Measurements from ENCODE around the gene THRB. TPM values are rescaled to one million over a fixed set of nuclear protein-coding genes. Genes with fewer than 3 reads are reported as not detected.

Gene THRB
- total and polyA plus RNA-seq, 8 donors, result 10.1 to 18.6 (median 15.1) TPM

DNA sequence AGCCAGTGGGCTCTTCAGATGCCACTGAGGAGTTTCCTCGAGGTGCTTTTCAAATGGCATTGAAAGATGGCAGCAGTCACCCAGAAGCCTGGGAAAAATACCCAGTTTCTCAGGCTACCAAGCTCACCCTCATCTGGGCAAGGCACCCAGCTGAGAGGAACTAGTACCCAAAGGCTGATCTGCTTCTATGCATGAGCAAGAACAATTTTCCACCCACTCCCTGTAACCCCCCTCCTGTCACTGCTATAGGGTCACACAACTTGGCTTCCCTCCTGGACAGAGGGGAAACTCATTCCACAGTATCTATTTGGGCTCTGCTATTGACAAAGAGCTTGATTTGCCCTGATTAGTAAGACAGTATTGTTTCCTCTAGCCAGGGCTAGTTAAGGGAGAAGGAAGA is 31.9 kb downstream of the THRB start:
- Histone ChIP-seq H3K27ac (no peak overlapping the region), H3K4me1 (no peaks in the 10 kb centered on the region), H3K9me3 (peaks cover 0 to 10% of the 10 kb centered on the region in 2 donors), H3K36me3 (no peaks in the 10 kb centered on the region), H3K4me3 (no peak overlapping the region), H3K27me3 (no peaks in the 10 kb centered on the region)
- intact Hi-C loops (cut with DNase I), result no loop called here
- DNase-seq, result no peak
- no peak for ATAC-seq
- TF ChIP-seq, protein P1, sequence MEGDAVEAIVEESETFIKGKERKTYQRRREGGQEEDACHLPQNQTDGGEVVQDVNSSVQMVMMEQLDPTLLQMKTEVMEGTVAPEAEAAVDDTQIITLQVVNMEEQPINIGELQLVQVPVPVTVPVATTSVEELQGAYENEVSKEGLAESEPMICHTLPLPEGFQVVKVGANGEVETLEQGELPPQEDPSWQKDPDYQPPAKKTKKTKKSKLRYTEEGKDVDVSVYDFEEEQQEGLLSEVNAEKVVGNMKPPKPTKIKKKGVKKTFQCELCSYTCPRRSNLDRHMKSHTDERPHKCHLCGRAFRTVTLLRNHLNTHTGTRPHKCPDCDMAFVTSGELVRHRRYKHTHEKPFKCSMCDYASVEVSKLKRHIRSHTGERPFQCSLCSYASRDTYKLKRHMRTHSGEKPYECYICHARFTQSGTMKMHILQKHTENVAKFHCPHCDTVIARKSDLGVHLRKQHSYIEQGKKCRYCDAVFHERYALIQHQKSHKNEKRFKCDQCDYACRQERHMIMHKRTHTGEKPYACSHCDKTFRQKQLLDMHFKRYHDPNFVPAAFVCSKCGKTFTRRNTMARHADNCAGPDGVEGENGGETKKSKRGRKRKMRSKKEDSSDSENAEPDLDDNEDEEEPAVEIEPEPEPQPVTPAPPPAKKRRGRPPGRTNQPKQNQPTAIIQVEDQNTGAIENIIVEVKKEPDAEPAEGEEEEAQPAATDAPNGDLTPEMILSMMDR (IDR thresholded peaks at IDR 0.05), result no peak

DNA sequence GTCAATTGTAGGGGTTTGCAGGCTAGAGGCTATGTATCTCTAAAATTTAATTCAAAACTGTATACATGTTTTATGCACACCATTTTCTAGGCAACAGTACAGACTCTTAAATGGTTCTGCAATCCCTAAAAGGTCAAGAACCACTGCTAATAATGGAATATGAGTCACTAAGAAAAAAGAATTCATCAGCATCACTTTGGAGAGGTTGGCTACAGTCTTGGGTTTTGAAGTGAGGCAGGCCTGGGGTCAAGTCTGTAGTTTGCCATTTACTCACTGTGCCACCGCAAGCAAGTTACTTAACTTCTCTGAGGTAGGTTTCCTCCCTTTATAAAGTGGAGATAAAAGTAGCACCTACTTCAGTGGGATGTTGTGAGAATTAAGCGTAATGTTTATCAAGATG is 33.7 kb downstream of the THRB start:
- Histone ChIP-seq H3K27me3 (no peaks in the 10 kb centered on the region), H3K4me3 (no peak overlapping the region), H3K4me1 (no peaks in the 10 kb centered on the region), H3K27ac (no peak overlapping the region), H3K9me3 (peaks cover 0 to 10% of the 10 kb centered on the region in 2 donors), H3K36me3 (no peaks in the 10 kb centered on the region)
- ATAC-seq (peak; percentile 78), DNase-seq (no peak)
- intact Hi-C loops (cut with DNase I), result no loop called here
- TF ChIP-seq, protein P1 (IDR thresholded peaks at IDR 0.05), result no peak

DNA sequence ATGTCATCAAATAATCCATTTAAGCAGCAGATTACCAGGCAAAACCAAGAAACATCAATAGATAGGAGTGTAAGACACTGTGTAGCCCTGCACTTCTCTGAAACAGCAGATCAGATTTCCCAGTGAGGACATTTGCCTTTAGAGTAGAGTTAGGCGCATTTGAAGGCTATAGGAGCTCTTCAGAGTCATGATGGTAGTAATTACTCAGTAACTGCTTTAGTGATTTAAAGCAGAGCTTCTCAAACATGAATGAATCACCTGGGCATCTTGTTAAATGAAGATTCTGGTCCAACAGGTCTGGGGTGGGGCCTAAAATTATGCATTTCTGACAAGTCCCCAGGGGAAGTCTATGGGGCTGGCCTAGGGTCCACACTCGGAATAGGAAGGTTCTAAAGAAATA is 36.9 kb downstream of the THRB start:
- H3K27me3 ChIP-seq, result no peaks in the 10 kb centered on the region
- no peak overlapping the region for H3K4me3 ChIP-seq
- intact Hi-C loops (cut with DNase I), result no loop called here
- H3K9me3 ChIP-seq, result no peaks in the 10 kb centered on the region
- no peaks in the 10 kb centered on the region for H3K4me1 ChIP-seq
- H3K36me3 ChIP-seq, result no peaks in the 10 kb centered on the region
- DNase-seq (no peak), ATAC-seq (no peak)
- H3K27ac ChIP-seq, result no peak overlapping the region
- TF ChIP-seq, protein P1 (IDR thresholded peaks at IDR 0.05), result no peak

DNA sequence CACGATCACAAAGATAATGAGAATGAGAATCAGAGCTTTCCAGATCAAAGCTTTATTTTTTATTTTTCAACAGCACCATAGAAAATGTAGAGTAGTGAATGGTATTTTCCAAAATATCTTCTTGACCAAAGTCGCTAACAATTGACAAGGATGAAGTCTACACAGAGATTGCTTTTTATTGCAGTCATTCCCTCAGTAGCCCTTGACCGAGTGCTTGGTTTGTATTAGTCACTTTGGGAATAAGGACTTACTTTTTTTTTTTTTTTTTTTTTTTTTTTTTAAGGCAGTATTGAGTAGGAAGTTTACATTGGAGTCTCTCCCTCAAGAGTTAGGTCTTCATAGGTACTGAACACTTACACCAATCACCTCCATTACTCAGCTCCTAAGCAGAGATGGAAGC is 39.8 kb downstream of the THRB start:
- intact Hi-C loops (cut with DNase I), result no loop called here

DNA sequence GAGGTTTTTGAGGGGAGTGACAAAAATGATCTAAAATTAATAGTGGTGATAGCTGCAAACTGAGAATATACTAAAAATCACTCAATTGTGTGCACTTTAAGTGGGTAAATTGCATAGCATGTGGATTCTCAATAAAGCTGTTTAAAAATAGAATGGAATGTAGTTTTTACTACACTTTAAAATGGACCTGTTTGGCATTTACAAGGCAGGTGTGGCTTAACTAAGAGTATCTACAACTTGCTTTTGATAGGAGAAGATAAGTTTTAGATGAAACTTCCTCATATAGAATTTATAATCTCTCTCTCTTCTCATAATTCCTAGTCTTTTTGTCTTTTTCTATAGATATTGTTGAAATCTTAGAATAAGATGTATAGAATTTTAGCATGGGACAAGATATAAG is 40.3 kb downstream of the THRB start:
- no peak for DNase-seq
- H3K36me3 ChIP-seq, result no peaks in the 10 kb centered on the region
- TF ChIP-seq, protein P1 (IDR thresholded peaks at IDR 0.05), result no peak
- intact Hi-C loops (cut with DNase I), result no loop called here
- H3K4me1 ChIP-seq, result peaks cover 0 to 5% of the 10 kb centered on the region in 2 donors
- no peaks in the 10 kb centered on the region for H3K9me3 ChIP-seq
- no peak overlapping the region for H3K4me3 ChIP-seq
- H3K27me3 ChIP-seq, result no peaks in the 10 kb centered on the region
- H3K27ac ChIP-seq, result no peak overlapping the region
- ATAC-seq, result no peak

More for the DNA sequence above, 39.8 kb downstream of the THRB start:
- Histone ChIP-seq H3K27ac (no peak overlapping the region), H3K4me3 (no peak overlapping the region), H3K9me3 (no peaks in the 10 kb centered on the region), H3K4me1 (peaks cover 0 to 5% of the 10 kb centered on the region in 2 donors), H3K27me3 (no peaks in the 10 kb centered on the region), H3K36me3 (no peaks in the 10 kb centered on the region)
- DNase-seq (no peak), ATAC-seq (no peak)
- TF ChIP-seq, protein P1 (IDR thresholded peaks at IDR 0.05), result no peak

Data from left lung (tissue), 10 donors.